Myocyte (in vitro differentiated cells): ENCODE results near the gene R3HDML. TPM values are rescaled to one million over a fixed set of nuclear protein-coding genes. Genes with fewer than 3 reads are reported as not detected.
"Not testable (repeated sequence)": the region's sequence is repeated elsewhere in the genome, so short reads cannot be mapped to it uniquely, and the experiment has no call there.

Experiments used
- DNase-seq: peaks from one replicate; pipeline ENCODE4 v3.0.0-alpha.2; 2012; ENCODE audit warnings: low read depth
- polyA plus RNA-seq: library from polyadenylated mRNA; unstranded; fragments of >200 nt; gene quantifications from one replicate; pipeline ENCODE4 v1.2.1, GENCODE V29; 2012; ENCODE audit warnings: missing spikeins
- total RNA-seq: library from RNA; depleted of rRNA; stranded (reverse); fragments of >200 nt; gene quantifications from 2 replicates; pipeline ENCODE4 v1.2.3, GENCODE V29; 2014

R3HDML gene
- not detected in 2 replicates for total RNA-seq
- polyA plus RNA-seq = not detected

- DNase-seq = no peak
Measured at GRCh38 chr20:44336725-44337380, at the start of gene R3HDML. TSS of gene R3HDML (plus strand) at chr20:44337043. CDS start at chr20:44337158, 115 bp downstream.

GRCh38 chr20:44287272-44288097, 49.4 kb upstream of the R3HDML start:
- DNase-seq = no peak

- DNase-seq = no peak
Measured at GRCh38 chr20:44288252-44288651, 48.6 kb upstream of the R3HDML start.

- no peak for DNase-seq
Measured at GRCh38 chr20:44291754-44292153, 45.1 kb upstream of the R3HDML start.

- DNase-seq = no peak
Measured at GRCh38 chr20:44296011-44296410, 40.8 kb upstream of the R3HDML start.

- no peak for DNase-seq
Measured at GRCh38 chr20:44297721-44298120, 39.1 kb upstream of the R3HDML start.

- DNase-seq = not testable (repeated sequence)
Measured at GRCh38 chr20:44299011-44299535, 37.8 kb upstream of the R3HDML start.

GRCh38 chr20:44301285-44301684, 35.6 kb upstream of the R3HDML start:
- no peak for DNase-seq

- DNase-seq = no peak
Measured at GRCh38 chr20:44302026-44302669, 34.7 kb upstream of the R3HDML start.

- DNase-seq = no peak
Measured at GRCh38 chr20:44302736-44303135, 34.1 kb upstream of the R3HDML start.

- no peak for DNase-seq
Measured at GRCh38 chr20:44304383-44304782, 32.5 kb upstream of the R3HDML start.

- no peak for DNase-seq
Measured at GRCh38 chr20:44306927-44307326, 29.9 kb upstream of the R3HDML start.

GRCh38 chr20:44309763-44310663, 26.8 kb upstream of the R3HDML start:
- peak; percentile 44 for DNase-seq

- peak; percentile 99 for DNase-seq
Measured at GRCh38 chr20:44310664-44311639, 25.9 kb upstream of the R3HDML start, which contains the start of gene FITM2. TSS of gene FITM2 (minus strand) at chr20:44311202. CDS start at chr20:44311148, 54 bp downstream.

- no peak for DNase-seq
Measured at GRCh38 chr20:44314870-44315269, 22.0 kb upstream of the R3HDML start.

- no peak for DNase-seq
Measured at GRCh38 chr20:44319839-44320422, 16.9 kb upstream of the R3HDML start.

GRCh38 chr20:44324343-44324742, 12.5 kb upstream of the R3HDML start:
- DNase-seq = peak; percentile 15

- DNase-seq = no peak
Measured at GRCh38 chr20:44326391-44327159, 10.3 kb upstream of the R3HDML start.
